Measurements from ENCODE around the gene PDE2A. TPM values are rescaled to one million over a fixed set of nuclear protein-coding genes. Genes with fewer than 3 reads are reported as not detected.

The PDE2A gene
- total RNA-seq, 4 donors from 2014 or later: 13.8 to 185 (median 94.2) TPM

DNA sequence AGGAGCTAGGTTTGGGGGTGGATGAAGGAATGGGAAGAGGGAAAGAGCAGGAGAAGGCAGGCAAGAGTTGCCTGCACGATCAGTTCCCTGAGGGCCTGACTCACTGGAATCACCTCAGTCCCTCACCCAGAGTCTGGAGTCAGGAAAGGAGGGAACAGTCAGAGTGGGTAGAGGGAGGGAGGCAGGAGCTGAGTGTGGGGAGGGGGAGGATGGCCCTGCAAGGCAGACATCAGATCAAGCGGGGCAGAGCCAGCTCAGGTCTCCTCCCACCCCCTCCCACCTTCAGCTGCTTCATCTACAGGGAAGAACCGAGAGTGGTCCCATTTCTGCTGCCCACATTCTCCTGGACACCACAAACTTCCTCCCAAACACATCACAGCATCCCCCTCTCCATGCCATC is 58.9 kb downstream of the PDE2A start:
- Histone ChIP-seq H3K36me3 (no peaks in the 10 kb centered on the region), H3K4me1 (peaks cover 0 to 6% of the 10 kb centered on the region in 2 donors), H3K9me3 (no peaks in the 10 kb centered on the region), H3K27ac (no peak overlapping the region), H3K27me3 (no peaks in the 10 kb centered on the region), H3K4me3 (no peak overlapping the region)
- no peak for DNase-seq
- intact Hi-C loops (cut with DNase I; ENCODE audit: low total_unique reads): no loop called here
- TF ChIP-seq, protein P1, sequence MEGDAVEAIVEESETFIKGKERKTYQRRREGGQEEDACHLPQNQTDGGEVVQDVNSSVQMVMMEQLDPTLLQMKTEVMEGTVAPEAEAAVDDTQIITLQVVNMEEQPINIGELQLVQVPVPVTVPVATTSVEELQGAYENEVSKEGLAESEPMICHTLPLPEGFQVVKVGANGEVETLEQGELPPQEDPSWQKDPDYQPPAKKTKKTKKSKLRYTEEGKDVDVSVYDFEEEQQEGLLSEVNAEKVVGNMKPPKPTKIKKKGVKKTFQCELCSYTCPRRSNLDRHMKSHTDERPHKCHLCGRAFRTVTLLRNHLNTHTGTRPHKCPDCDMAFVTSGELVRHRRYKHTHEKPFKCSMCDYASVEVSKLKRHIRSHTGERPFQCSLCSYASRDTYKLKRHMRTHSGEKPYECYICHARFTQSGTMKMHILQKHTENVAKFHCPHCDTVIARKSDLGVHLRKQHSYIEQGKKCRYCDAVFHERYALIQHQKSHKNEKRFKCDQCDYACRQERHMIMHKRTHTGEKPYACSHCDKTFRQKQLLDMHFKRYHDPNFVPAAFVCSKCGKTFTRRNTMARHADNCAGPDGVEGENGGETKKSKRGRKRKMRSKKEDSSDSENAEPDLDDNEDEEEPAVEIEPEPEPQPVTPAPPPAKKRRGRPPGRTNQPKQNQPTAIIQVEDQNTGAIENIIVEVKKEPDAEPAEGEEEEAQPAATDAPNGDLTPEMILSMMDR (IDR thresholded peaks at IDR 0.05): no peak
- TF ChIP-seq POLR2A (IDR thresholded peaks at IDR 0.05): no peak

DNA sequence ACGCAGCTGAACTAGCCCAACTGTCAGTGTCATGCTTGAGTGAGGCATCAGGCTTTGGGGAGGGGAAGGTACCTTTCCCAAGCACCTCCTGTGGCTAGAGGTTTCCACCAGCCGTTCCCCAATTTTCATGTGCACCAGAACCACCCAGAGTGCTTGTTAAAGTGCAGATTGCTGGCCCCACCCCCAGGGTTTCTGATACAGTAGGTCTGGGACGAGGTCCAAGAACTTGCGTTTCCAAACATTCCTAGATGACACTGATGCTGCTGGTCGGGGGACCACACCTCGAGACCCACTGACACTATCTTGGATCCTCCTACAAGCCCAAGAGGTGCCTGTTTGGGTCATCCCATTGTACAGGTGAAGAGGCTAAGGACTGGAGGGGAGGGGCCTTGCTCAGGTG is 59.8 kb downstream of the PDE2A start:
- Histone ChIP-seq H3K4me3 (no peak overlapping the region), H3K27ac (no peak overlapping the region), H3K36me3 (no peaks in the 10 kb centered on the region), H3K4me1 (peaks cover 0 to 6% of the 10 kb centered on the region in 2 donors), H3K9me3 (no peaks in the 10 kb centered on the region), H3K27me3 (no peaks in the 10 kb centered on the region)
- intact Hi-C loops (cut with DNase I; ENCODE audit: low total_unique reads): no loop called here
- no peak for DNase-seq
- TF ChIP-seq, protein P1 (IDR thresholded peaks at IDR 0.05): no peak
- no peak for TF ChIP-seq POLR2A (IDR thresholded peaks at IDR 0.05)

DNA sequence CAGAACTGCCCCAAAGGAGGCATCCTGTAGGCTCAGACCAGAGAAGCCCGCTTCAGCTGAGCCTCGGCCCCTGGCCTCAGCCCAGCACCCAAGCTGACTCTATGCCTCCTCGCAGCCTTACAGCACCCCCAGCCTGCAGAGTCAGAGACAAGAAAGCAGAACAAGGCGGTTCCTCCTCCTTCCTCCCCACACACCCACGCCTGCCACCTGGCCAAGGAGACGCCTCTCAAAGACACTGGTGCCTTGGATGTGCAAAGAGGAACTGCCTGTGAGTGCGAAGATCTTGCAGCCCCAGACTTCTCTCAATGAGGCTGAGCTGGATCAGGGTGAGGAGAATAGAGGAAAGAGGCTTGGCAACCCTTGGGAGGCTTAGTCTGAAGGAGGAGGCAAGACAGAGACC is 60.2 kb downstream of the PDE2A start:
- intact Hi-C loops (cut with DNase I; ENCODE audit: low total_unique reads): no loop called here
- H3K27ac ChIP-seq: no peak overlapping the region
- no peak for DNase-seq

DNA sequence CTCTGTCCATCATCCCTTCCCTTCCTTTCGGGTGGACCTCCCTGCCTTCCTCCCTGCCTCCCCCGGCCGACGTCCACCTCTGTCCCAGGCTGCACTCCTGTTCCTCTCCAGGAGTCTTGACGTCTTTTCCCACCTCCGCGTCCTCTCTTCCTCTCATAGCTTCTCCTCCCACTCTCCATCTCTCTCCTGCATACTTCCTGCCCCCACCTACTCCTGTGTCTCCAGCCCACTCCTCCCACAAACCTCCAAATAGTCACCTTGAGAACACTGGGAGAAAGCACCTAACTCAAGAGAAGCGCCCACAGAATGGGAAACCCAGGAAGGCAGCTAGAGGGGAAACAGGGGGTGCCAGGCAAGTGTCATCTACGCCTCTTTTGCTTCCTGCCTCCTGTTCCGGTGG is 60.8 kb downstream of the PDE2A start:
- no peak overlapping the region for H3K27ac ChIP-seq
- H3K4me1 ChIP-seq: peaks cover 0 to 6% of the 10 kb centered on the region in 2 donors
- TF ChIP-seq POLR2A (IDR thresholded peaks at IDR 0.05): no peak
- TF ChIP-seq, protein P1 (IDR thresholded peaks at IDR 0.05): no peak
- H3K36me3 ChIP-seq: no peaks in the 10 kb centered on the region
- no peaks in the 10 kb centered on the region for H3K9me3 ChIP-seq
- intact Hi-C loops (cut with DNase I; ENCODE audit: low total_unique reads): no loop called here
- H3K4me3 ChIP-seq: no peak overlapping the region
- no peak for DNase-seq
- H3K27me3 ChIP-seq: no peaks in the 10 kb centered on the region

More for the DNA sequence above, 60.2 kb downstream of the PDE2A start:
- Histone ChIP-seq H3K36me3 (no peaks in the 10 kb centered on the region), H3K4me1 (peaks cover 0 to 6% of the 10 kb centered on the region in 2 donors), H3K4me3 (no peak overlapping the region), H3K9me3 (no peaks in the 10 kb centered on the region), H3K27me3 (no peaks in the 10 kb centered on the region)
- no peak for TF ChIP-seq POLR2A (IDR thresholded peaks at IDR 0.05)
- TF ChIP-seq, protein P1 (IDR thresholded peaks at IDR 0.05): no peak

DNA sequence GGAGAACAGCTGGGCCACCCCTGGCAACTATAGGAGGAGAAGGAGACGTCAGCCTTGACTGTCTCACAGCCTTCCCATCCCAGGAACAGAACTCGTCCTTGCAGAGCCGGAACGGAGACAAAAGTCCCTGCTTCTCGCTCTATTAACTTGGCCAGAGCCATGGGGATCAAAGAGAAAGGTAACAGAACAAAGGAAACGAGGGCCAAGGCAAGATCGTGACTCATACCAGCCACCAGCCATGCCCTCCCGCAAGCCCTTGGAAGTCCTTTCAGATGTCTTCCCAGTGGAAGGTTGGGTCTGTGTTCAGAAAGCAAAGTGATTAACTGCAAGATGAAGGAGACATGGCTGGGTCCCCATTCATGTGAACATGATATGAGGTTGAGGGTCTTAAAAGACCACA is 64.7 kb downstream of the PDE2A start:
- Histone ChIP-seq H3K4me1 (peaks cover 0 to 6% of the 10 kb centered on the region in 2 donors), H3K36me3 (no peaks in the 10 kb centered on the region), H3K27me3 (no peaks in the 10 kb centered on the region), H3K9me3 (no peaks in the 10 kb centered on the region), H3K4me3 (no peak overlapping the region), H3K27ac (no peak overlapping the region)
- no peak for DNase-seq
- intact Hi-C loops (cut with DNase I; ENCODE audit: low total_unique reads): no loop called here
- TF ChIP-seq POLR2A (IDR thresholded peaks at IDR 0.05): no peak
- TF ChIP-seq, protein P1 (IDR thresholded peaks at IDR 0.05): no peak

Measured in uterus (tissue), 4 donors.